Ectodermal cell (in vitro differentiated cells): ENCODE data around the gene CTNNBL1.

ENCODE experiments used
- H3K27ac ChIP-seq: 2 replicates; pipeline ENCODE4 v1.7.0; 2013; ENCODE audit warnings: mild to moderate bottlenecking, low read depth, low read length; ENCODE audit not compliant: insufficient read depth, poor library complexity, severe bottlenecking
- H3K27me3 ChIP-seq: 2 replicates; pipeline ENCODE4 v1.7.0; 2013; ENCODE audit warnings: mild to moderate bottlenecking, low read length; ENCODE audit not compliant: insufficient read depth, control insufficient read depth, poor library complexity, severe bottlenecking
- H3K36me3 ChIP-seq: one replicate; pipeline ENCODE4 v1.7.0; 2013; ENCODE audit warnings: low read length; ENCODE audit not compliant: control insufficient read depth, insufficient read depth
- H3K4me1 ChIP-seq: one replicate; pipeline ENCODE4 v1.7.0; 2013; ENCODE audit warnings: low read length; ENCODE audit not compliant: control insufficient read depth, insufficient read depth
- H3K4me3 ChIP-seq: 2 replicates; pipeline ENCODE4 v1.7.0; 2013; ENCODE audit warnings: low read depth, low read length, control low read depth; ENCODE audit not compliant: insufficient read depth
- H3K9me3 ChIP-seq: 2 replicates; pipeline ENCODE4 v1.7.0; 2013; ENCODE audit warnings: mild to moderate bottlenecking, low read length, moderate library complexity; ENCODE audit not compliant: control insufficient read depth
- WGBS, 2 experiments: methylation state at CpG; one replicate each; pipeline ENCODE4 v1.1.7; 2013; ENCODE audit warnings: missing lambda C conversion rate in 2 of 2; 5-methylcytosine and 5-hydroxymethylcytosine counted together

CTNNBL1 gene

DNA sequence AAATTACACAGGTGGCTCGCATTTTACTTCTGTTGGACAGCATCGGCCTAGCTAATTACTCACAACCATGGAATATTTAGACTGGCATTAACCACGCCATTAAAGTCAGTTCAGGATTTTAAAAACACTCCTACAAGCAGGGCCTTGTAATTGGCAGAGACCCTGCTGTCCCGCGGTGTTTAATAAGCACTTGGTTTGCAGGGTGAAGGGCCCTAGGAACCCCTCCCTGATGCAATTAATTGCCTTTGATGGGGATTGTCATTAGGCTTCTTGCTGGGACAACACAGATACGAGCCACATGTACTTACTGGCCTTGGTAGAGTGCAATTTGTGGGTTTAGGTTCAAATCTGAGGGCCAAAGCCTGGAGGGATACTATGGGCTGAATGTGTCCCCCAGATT is 201.3 kb downstream of the CTNNBL1 start:
- H3K4me3 ChIP-seq, result no peak overlapping the region
- no peaks in the 10 kb centered on the region for H3K36me3 ChIP-seq
- H3K27ac ChIP-seq, result no peak overlapping the region
- peaks cover 10% of the 10 kb centered on the region for H3K4me1 ChIP-seq
- no peaks in the 10 kb centered on the region for H3K9me3 ChIP-seq
- 93 to 95% methylated on average over 6 of the region's 6 CpGs for WGBS, 2 experiments
- no peaks in the 10 kb centered on the region for H3K27me3 ChIP-seq

DNA sequence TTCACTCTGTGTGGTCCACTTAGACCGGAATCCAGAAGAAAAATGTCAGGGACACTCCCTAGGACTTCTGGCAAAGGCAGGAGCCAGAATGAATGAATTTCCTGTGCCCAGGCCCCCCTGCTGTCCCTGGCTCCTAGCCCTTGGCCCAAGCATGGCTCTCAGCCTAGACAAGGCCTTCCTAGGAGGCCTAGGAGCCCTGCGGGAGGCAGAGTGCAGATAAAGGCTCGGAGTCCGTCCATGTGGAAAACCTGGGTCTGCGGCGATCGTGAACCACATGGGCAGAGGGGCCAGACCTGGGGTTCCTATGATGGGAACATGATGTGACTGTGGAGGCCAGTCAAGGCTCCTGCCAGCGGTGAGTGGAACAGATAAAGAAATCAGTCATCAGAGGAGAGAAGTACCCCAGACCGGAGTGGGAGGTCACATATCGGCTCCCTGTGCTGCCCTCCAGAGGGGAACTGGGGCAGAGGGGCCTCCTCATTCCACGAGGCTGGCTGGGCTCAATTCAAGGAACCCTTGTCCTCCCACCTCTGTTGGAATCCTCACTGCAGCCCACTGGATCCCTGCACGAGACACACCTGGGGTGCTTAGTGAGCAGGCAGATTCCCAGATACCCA is 203.2 kb downstream of the CTNNBL1 start:
- 67 to 70% methylated on average over 12 of the region's 12 CpGs for WGBS, 2 experiments

DNA sequence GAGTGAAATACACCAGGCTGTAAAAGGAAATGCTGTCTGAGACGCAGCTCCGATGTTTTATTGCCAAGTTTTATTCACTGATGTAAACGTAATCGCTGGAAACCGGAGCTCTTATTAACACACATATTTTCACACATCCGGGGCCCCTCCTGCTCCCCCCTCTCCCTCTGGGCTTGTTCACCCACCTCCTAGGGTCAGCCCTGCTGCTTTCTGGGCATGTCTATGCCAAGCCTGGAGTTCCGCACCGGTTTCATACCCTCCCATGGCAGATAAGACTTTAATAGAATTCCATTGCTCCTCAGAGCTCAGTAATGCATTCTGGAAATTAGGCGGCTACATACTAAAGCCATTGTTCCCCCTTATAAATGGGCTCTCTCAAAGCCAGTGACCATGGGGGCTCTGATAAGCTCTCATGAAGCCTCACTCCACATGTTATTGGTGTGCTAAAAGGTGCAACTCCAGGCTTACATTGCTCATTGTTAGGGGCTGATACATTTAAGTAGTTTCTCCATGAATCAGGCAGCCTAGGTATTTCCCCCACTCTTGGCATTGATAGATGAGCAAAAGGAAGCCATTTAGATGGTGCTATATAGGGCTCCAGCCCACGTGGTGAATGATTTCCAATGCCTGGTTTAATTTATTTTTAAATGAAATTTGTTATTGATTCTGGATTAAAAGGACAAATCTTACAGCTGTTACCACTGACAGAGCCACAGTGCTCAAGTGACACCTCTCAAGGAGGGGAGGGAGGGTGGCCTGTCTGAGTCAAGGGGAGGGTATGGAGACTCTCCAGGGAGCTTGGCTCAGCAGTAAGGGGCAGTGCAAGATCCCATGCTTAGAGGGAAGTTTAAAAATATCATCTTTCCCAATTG is 204.6 kb downstream of the CTNNBL1 start:
- Histone ChIP-seq H3K36me3 (no peaks in the 10 kb centered on the region), H3K27me3 (peaks cover 15% of the 10 kb centered on the region), H3K4me1 (peaks cover 9% of the 10 kb centered on the region), H3K27ac (no peak overlapping the region), H3K4me3 (no peak overlapping the region), H3K9me3 (no peaks in the 10 kb centered on the region)
- WGBS, 2 experiments, result 86% methylated on average over 10 of the region's 10 CpGs

More for the DNA sequence above, 203.2 kb downstream of the CTNNBL1 start:
- peaks cover 2% of the 10 kb centered on the region for H3K27me3 ChIP-seq
- no peak overlapping the region for H3K27ac ChIP-seq
- no peak overlapping the region for H3K4me3 ChIP-seq
- no peaks in the 10 kb centered on the region for H3K9me3 ChIP-seq
- no peaks in the 10 kb centered on the region for H3K36me3 ChIP-seq
- peaks cover 8% of the 10 kb centered on the region for H3K4me1 ChIP-seq

DNA sequence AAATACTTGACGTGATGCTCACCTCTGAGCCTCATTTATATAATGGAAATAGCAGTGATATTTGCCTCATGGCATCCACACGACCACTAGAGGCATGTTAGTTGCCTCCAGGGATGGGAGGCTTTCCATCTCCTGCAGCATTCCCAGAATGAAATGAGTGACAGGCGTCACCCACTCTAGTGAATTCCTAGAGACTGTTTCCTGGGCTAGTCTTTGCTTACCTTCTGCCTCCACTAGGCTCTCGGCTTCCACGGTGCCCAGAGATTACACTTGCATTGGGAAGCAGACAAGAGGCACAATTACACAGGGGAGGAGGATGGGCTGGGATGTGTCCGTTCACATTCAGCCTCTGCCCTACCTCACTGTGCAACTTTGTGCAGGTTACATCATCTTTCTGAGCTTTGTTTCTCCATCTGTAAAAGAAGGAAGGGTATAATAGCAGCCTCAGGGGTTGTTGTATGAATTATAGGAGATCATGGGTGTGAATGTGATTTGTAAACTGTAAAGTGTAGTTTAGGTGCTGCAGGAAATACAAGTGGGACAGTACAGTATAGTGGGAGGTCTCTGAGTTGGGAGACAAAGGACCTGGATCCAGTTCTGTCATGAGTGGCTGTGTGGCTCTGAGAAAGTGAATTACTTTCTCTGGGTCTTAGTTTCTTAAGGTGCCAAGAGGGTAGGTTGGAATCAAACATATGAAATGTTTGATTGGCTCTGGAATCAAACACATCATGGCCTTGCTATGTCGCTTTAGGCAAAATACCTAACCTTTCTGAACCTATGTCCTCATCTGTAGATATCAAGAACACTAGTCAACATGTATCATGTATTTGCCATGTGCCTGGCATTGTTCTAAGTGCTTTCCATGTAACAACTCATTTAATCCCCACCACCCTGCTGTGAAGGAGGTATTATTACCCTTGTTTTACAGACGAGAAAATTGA is 205.5 kb downstream of the CTNNBL1 start:
- no peak overlapping the region for H3K27ac ChIP-seq
- no peaks in the 10 kb centered on the region for H3K36me3 ChIP-seq
- peaks cover 18% of the 10 kb centered on the region for H3K4me1 ChIP-seq
- H3K27me3 ChIP-seq, result peaks cover 20% of the 10 kb centered on the region
- no peak overlapping the region for H3K4me3 ChIP-seq
- H3K9me3 ChIP-seq, result no peaks in the 10 kb centered on the region
- 71 to 75% methylated on average over 8 of the region's 8 CpGs for WGBS, 2 experiments

DNA sequence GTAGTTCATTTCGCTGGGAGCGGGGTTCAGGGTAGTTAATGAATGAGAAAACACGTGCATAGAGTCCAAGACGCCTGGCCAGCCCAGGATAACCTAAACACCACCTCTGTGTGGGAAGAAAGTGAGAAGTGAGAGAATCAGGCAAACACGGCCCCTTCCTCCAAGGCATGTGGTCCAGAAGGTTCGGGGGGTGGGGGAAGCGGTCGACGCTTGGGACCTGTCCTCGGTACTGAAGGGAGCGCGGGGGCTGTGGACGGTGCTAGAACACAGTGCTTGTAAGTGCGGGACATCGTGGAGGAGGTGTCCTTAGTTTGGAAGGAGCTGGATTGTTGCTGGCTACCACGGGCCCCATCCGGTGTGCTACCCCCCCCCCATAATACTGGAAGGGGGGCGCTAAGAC is 207.4 kb downstream of the CTNNBL1 start:
- WGBS, 2 experiments, result 35 to 36% methylated on average over 18 of the region's 18 CpGs
- H3K4me1 ChIP-seq, result peaks cover 26% of the 10 kb centered on the region
- H3K27me3 ChIP-seq, result peaks cover 20% of the 10 kb centered on the region

DNA sequence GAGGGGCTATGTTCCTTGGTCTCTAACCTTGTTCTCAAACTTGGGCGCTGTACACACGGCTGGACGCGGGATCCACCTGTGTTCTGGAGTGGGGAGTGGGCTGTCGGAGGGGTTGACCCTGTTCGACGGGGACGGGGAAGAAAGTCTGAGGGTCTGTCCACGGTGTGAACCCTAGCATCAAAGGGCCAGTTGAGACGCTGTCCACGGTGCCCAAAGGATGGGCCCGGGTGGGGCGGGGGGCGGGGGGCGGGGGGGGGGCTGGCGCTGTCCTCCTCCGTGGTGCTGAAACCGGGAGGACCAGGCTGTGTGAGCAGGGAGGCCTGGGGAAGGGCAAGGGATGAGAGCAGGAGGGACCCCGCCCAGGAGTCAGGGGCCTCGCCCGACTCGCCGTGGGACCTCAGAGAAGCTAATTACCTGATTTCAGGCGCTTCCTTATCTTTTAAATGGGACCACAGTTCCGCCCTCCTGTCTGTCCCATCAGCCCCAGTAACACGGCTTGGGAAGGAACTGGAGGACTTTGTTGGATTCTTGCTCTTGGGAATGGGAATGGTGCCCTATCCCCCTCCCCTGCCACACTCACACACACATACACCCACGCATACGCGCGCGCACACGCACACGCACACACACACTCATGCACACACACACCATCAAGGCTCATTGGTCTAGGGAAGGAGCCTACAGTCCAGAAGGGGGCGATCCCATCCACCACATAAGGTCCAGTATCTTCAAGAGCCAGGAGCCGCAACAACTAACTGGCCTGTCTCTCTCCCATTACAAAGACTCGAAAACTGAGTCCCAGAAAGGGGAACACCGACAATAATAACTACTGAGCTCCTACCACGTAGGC is 208.0 kb downstream of the CTNNBL1 start:
- peaks cover 20% of the 10 kb centered on the region for H3K27me3 ChIP-seq
- no peak overlapping the region for H3K27ac ChIP-seq
- no peaks in the 10 kb centered on the region for H3K9me3 ChIP-seq
- H3K4me1 ChIP-seq, result peaks cover 29% of the 10 kb centered on the region
- H3K36me3 ChIP-seq, result no peaks in the 10 kb centered on the region
- WGBS, 2 experiments, result 18 to 20% methylated on average over 28 to 38 of the region's 38 CpGs
- H3K4me3 ChIP-seq, result peak overlapping the region; percentile 53

More for the DNA sequence above, 207.4 kb downstream of the CTNNBL1 start:
- H3K9me3 ChIP-seq, result no peaks in the 10 kb centered on the region
- H3K27ac ChIP-seq, result no peak overlapping the region
- no peaks in the 10 kb centered on the region for H3K36me3 ChIP-seq
- no peak overlapping the region for H3K4me3 ChIP-seq

DNA sequence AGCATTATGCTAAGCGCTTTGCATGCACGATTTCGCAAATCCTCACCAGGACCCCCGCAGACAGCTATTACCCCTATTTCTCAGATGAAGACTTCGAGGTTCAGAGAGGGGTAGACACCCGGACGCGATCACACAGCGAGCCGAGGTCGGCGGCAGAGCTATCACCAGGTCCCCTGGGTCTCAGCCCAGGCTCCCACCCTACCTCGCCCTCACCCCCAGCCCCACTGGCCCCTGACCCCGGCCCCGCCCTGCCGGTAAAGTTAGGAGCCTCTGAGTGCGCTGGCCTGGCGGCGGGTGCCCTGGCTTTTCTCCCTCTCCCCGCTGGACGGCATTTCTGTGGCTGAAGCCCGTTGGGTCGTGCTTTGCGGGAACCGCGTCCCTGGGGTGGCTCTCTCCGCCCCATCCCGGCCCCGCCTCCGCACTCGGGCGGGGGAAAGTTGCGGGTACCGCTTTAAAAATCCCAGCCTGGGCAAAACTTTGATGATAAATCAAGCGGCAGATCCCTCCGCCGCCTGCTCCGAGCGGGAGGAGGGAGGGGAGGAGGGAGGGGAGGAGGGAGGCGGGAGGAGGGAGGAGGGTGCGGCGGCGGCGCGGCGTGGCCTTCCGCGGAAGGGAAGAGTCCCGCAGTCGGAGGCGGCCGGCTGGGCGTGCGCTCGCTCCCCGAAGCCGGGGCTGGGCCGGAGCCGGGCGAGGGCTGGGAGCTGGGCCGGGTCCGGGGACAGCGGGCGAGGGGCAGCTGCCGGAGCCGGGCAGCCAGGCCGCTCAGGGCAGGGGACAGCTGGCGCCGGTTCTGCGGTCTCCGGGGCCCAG is 208.9 kb downstream of the CTNNBL1 start, which contains the start of gene VSTM2L:
Gene VSTM2L, plus strand, starts transcription at position 624 of the 810 bp plus-strand sequence. CDS start 224 bp downstream, outside the sequence.
- Histone ChIP-seq H3K4me3 (peak within 1 kb of the TSS; percentile 53), H3K9me3 (no peaks in the 10 kb centered on the region), H3K36me3 (no peaks in the 10 kb centered on the region), H3K4me1 (peaks cover 34% of the 10 kb centered on the region), H3K27me3 (peaks cover 20% of the 10 kb centered on the region), H3K27ac (no peak within 1 kb of the TSS)
- 4% methylated on average over 71 of the region's 71 CpGs for WGBS, 2 experiments

DNA sequence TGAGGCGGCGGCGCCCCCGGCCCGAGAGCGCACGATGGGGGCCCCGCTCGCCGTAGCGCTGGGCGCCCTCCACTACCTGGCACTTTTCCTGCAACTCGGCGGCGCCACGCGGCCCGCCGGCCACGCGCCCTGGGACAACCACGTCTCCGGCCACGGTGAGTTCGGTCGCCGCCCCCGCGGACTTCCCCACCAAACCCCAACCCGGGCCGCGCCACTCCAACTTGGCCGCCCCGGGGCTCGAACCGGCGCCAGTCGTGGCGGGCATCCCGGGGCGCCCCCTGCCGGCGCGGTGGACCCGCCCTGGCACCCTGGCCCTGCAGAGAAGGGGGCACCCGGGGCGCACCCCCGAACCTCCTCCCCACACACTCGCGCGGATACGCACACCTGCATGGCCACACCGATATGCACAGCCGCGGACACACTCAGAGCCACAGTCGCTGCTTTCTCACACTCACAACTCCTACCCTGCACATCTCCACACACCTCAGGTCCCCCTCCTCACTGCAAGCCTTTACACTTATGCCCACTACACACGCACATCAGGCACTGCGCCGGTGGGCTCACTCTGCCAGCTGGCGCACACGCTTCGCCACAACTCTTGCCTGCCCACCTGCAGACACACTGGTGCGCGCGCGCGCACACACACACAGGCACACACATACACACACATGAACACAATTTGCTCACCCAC is 209.6 kb downstream of the CTNNBL1 start:
- 39% methylated on average over 67 of the region's 67 CpGs for WGBS, 2 experiments
- peaks cover 41% of the 10 kb centered on the region for H3K4me1 ChIP-seq
- H3K9me3 ChIP-seq, result no peaks in the 10 kb centered on the region
- H3K4me3 ChIP-seq, result peak overlapping the region; percentile 53
- no peaks in the 10 kb centered on the region for H3K36me3 ChIP-seq
- no peak overlapping the region for H3K27ac ChIP-seq
- H3K27me3 ChIP-seq, result peaks cover 20% of the 10 kb centered on the region
